H7 (cell line): ENCODE data around the gene CRYAB. TPM values are rescaled to one million over a fixed set of nuclear protein-coding genes. Genes with fewer than 3 reads are reported as not detected.
A peak's percentile ranks its signal among the peaks of the same experiment; 100 is the strongest.

Experiments used
- DNase-seq: peaks from one replicate; pipeline ENCODE4 v3.0.0; 2012
- H3K27me3 ChIP-seq: 2 replicates; pipeline ENCODE4 v1.6.0; 2011; ENCODE audit warnings: mild to moderate bottlenecking, low read length; ENCODE audit not compliant: control insufficient read depth, insufficient read depth
- H3K36me3 ChIP-seq: replicated peaks from 2 replicates; pipeline ENCODE4 v1.5.1; 2011; ENCODE audit warnings: low read length; ENCODE audit not compliant: control insufficient read depth, insufficient read depth
- H3K4me3 ChIP-seq: 2 replicates; pipeline ENCODE4 v1.5.1; 2011; ENCODE audit warnings: low read depth, mild to moderate bottlenecking, control low read depth, low read length, moderate library complexity; ENCODE audit not compliant: insufficient read depth
- total RNA-seq: library from RNA; depleted of rRNA; stranded (reverse); fragments of >200 nt; shearing (Covaris generic); gene quantifications from 2 replicates; pipeline ENCODE4 v1.2.3, GENCODE V29; 2014

CRYAB gene
- total RNA-seq, 1 experiment from 2014 or later: 1.5 TPM

DNA sequence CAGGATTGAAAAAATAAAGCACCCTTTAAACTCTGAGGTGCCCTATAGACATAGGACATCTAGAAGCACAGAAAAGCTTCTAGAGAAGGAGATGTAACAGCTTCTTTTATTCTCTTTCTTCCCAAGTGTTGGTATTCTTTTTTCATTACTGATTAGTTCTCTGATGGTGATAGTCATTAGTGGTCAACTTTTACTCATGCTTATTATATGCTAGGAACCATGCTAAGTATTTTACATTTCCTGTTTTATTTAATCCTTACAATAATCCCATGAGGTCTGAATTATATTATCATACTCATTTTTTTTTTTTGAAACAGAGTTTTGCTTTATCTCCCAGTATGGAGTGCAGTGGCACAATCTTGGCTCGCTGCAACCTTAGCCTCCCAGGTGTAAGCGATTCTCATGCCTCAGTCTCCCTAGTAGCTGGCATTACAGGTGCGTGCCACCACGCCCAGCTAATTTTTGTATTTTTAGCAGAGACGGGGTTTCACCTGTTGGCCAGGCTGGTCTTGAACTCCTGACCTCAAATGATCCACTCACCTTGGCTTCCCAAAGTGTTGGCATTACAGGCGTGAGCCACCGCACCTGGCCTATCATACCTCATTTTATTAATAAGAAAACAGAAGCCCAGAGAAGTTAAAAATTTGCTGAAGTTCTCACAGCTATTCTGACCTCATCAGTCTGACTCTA lies 10.1 kb upstream of the CRYAB start:
- H3K4me3 ChIP-seq: no peak overlapping the region
- no peaks in the 10 kb centered on the region for H3K36me3 ChIP-seq
- no peaks in the 10 kb centered on the region for H3K27me3 ChIP-seq
- DNase-seq: no peak

DNA sequence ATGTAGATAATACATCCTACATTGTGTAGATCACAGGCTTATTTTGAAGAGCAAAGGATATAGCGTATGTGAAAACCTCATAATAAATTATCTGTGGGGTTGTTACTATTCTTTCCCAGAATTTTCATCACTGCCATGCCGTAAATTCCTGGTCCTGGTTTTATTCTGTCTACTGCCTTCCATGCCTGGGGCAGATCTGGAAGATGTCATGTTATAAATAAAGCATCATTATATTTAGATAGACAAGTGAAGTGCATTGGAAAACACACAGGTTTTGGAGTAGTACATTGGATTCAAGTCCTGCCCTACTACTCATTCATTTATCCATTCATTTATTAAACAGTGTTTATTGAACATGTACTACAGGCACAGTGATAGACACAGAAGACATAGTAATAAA lies 9.3 kb upstream of the CRYAB start:
- Histone ChIP-seq H3K27me3 (no peaks in the 10 kb centered on the region), H3K4me3 (no peak overlapping the region), H3K36me3 (no peaks in the 10 kb centered on the region)
- no peak for DNase-seq

DNA sequence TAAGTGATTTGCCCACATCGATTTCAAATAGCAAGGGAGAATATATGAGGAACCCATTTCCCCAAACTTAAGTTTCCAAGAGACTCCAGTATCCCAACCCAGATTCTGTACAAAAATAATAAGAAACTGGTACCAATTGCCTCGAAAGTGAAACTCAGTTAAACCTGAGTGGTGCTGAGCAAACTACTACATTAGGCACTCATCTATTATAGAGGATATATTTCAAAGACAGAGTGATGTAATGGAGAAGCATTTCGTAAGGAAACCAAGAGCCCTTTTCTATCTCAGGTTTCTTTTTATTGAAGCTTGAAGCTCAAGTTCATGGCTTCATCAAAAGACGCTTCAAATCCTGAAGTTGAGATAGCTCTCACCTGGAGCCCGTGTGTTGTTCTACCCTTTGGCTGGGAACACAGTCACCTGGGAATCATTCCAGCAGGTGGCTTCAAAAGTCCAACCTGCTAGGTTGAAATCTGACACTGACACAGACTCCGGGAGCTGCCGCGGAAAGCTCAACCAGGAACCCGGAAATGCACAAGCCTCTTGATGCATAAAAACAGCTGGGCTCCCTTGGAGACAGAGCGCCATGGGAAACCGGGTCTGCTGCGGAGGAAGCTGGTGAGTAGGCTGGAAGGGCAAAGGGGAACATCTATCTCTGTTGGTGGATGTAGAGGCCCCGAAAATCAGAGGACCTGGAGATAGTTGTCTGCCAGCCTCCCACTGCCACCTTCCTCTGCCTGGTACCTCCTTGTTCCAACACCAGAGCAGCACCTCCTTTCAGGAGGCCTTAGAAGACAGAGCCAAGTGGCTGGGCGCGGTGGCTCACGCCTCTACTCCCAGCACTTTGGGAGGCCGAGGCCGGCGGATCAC lies 7.1 kb upstream of the CRYAB start, which contains the start of gene C11orf52:
C11orf52 (plus strand) TSS at position 524 of the 867 bp plus-strand sequence; CDS start at position 584, 60 bp downstream.
- no peaks in the 10 kb centered on the region; the same call in 1 of the 2 replicates for H3K27me3 ChIP-seq
- no peaks in the 10 kb centered on the region for H3K36me3 ChIP-seq
- peak; percentile 84 for DNase-seq
- peak within 1 kb of the TSS; percentile 11; the same call in 1 of the 2 replicates for H3K4me3 ChIP-seq

DNA sequence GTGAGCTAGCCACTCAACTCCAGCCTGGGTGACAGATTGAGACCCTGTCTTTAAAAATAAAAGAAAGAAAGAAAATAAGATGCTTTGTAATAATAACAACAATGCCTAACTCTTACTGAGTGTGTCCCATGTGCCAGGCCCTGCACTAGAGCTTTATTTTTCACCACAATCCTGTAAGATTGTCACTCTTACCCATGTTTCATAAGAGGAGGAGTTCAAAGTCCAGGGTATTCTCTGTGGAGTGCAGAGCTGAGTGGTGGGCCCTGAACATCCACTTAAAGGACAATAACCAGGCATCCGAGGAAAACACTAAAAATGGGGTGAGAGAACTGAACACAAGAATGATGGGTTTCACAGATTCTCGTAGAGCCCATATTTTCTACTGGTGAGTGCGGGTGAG lies 6.2 kb upstream of the CRYAB start:
- no peak overlapping the region for H3K4me3 ChIP-seq
- H3K27me3 ChIP-seq: no peaks in the 10 kb centered on the region; the same call in 1 of the 2 replicates
- no peak for DNase-seq
- no peaks in the 10 kb centered on the region for H3K36me3 ChIP-seq

DNA sequence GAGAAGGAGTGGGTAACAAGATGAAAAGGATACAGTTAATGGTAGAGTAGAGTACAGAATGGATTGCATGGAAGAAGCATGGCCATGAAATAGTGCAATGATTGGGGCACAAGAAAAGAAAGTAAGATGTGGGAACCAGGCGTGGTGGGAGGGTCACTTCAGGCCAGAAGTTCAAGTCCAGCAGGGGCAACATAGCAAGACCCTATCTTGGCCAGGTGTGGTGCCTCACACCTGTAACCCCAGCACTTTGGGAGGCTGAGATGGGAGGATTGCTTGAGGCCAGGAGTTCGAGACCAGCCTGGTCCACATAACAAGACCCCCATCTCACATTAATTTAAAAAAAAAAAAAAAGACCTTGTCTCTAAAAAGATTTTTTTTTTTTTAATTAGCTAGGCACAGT lies 5.7 kb upstream of the CRYAB start:
- no peak for DNase-seq
- Histone ChIP-seq H3K27me3 (no peaks in the 10 kb centered on the region; the same call in 1 of the 2 replicates), H3K4me3 (no peak overlapping the region), H3K36me3 (no peaks in the 10 kb centered on the region)

DNA sequence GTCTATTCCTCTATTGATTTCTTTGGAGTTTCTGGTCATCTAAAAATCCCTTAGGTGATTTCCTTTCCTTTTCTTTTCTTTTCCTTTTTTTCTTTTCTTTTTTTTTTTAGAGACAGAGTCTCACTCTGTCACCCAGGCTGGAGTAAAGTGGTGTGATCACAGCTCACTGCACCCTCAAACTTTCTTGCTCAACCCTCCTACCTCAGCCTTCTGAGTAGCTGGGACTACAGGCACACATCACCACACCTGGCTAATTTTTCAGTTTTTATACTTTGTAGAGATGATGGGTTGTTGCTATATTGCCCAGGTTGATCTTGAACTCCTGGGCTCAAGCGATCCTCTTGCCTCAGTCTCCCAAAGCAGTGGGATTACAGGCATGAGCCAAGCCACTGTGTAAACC lies 5.2 kb upstream of the CRYAB start:
- Histone ChIP-seq H3K4me3 (no peak overlapping the region), H3K27me3 (no peaks in the 10 kb centered on the region; the same call in 1 of the 2 replicates), H3K36me3 (no peaks in the 10 kb centered on the region)
- no peak for DNase-seq

DNA sequence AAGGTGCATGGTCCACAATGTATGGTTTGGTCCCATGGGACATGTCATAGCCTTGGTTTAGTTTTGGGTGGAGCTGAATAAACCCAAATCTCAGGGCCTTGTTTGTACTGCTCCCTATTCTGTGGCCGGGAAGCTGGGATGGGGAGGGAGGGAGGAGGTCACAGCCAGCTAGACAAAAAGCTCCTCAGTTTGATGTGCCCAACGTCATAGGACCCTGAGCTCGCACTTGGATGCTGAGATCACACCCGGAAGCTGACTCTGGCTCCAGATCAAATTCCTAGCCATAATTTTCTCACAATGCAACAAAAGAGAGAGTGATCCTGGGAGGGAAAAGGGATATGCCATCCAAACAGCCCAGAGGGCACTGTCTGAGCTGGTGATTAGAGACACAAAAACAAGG lies 2.4 kb upstream of the CRYAB start:
- Histone ChIP-seq H3K27me3 (no peaks in the 10 kb centered on the region; the same call in 1 of the 2 replicates), H3K4me3 (no peak overlapping the region), H3K36me3 (no peaks in the 10 kb centered on the region)
- DNase-seq: no peak

DNA sequence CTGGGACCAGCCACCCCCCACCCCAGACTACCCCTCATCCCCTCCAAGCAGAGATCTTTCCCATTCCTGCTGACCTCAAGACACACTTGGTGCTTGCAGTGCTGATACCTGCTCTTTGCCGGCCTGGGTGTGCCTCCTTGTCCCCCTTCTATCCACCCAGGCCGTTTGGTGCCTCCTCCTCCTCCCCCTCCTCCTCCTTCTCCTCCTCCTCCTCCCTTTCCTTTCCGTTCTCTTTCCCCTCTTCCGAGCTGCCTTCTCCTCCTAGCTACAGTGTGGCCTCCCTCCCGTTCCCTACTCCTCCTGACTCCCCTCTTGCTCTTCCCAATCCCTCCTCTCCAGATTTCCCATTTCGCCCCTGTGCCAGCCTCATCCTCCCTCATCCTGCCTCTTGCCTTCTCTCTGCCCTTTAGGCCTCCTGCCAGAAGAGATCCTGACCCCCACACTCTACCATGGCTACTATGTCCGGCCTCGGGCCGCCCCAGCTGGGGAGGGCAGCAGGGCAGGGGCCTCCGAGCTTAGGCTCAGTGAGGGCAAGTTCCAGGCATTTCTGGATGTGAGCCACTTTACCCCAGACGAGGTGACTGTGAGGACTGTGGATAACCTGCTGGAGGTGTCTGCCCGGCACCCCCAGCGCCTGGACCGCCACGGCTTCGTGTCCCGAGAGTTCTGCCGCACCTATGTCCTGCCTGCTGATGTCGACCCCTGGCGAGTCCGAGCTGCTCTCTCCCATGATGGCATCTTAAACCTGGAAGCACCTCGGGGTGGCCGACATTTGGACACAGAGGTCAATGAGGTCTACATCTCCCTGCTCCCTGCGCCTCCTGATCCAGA lies 1.7 kb upstream of the CRYAB start:
- Histone ChIP-seq H3K4me3 (no peak overlapping the region), H3K36me3 (no peaks in the 10 kb centered on the region), H3K27me3 (no peaks in the 10 kb centered on the region; the same call in 1 of the 2 replicates)
- DNase-seq: no peak

DNA sequence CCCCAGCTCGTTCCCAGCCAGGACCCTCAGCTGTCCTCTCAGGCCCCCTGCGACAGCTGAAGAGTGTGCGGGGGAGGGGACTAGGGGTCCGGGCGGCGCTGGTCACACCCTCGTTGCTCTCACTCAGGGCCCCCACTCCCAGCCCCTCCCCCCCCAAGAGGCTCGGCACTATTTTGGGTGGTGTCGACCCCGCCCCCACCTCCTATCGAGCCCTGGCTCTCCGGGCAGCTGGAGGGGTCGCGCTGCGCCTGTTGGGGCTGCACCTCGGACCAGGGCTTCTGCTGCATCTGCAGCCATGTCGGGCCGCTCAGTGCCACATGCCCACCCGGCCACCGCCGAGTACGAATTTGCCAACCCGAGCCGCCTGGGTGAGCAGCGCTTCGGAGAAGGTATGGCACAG lies 965 bp upstream of the CRYAB start, which contains the start of gene HSPB2:
HSPB2 (plus strand) TSS at position 200 of the 400 bp plus-strand sequence; CDS start at position 296, 96 bp downstream.
- H3K4me3 ChIP-seq: no peak within 1 kb of the TSS
- DNase-seq: peak; percentile 53
- no peaks in the 10 kb centered on the region; the same call in 1 of the 2 replicates for H3K27me3 ChIP-seq
- H3K36me3 ChIP-seq: no peaks in the 10 kb centered on the region

DNA sequence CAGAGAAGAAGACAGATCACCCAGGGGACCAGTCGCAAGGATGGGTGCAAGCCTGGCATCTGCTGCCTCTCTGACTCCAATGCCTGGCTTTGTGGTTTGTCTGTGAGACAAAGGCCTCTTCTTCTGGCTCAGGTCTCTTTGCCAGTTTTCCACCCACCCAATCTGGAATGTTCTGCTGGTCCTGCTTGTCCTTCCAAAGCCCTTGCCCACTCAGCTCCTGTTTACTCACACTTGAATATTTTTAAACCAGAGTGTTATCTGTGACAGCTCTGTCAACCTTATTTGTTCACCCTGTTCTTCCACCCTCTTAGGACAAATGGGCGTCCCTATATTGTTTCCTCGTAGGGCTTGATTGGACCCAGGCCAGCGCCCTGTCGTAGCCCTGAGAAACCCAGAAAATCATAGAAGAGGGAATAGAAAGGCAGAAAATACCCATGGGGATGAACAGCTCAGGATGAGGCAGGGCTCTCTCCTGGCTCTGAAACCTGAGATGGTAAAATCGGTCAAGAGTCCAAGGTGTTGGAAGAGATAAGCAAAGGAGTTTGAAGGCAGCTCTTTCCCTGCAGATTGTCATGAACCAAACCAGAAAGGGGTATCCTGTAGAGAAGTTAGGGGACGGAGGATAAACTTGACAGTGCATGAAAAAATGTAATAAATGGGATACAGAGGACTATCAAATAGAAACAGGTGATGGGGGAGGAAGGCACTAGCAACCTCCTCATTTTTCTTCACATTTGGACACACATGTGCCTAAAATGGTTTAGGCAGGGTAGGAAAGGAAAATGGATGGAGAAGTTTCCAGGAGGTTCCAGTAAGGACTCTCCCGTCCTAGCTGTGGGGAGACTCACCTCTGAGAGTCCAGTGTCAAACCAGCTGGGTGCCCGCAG lies 651 bp downstream of the CRYAB start:
- H3K27me3 ChIP-seq: no peaks in the 10 kb centered on the region; the same call in 1 of the 2 replicates
- no peak overlapping the region for H3K4me3 ChIP-seq
- H3K36me3 ChIP-seq: no peaks in the 10 kb centered on the region
- no peak for DNase-seq

DNA sequence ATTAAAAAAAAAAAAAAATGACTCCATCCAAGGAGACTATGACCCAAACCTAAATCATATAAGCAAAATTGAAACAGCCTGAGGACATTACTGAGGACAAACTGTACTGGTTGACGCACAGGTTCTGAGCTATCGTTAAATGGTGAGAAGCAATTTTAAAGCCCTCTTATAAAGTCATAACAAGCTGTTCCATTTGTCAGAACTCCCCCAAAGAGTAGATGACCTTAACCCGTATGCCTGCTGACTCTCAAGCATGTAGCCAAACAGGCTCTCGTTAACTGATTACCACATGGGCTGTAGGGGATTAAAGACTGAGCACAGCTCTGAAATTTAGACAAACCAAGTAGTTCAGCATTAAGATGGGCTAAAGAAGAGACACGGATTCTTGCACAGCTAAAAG lies 2.2 kb downstream of the CRYAB start:
- Histone ChIP-seq H3K4me3 (no peak overlapping the region), H3K27me3 (no peaks in the 10 kb centered on the region; the same call in 1 of the 2 replicates), H3K36me3 (no peaks in the 10 kb centered on the region)
- DNase-seq: no peak

DNA sequence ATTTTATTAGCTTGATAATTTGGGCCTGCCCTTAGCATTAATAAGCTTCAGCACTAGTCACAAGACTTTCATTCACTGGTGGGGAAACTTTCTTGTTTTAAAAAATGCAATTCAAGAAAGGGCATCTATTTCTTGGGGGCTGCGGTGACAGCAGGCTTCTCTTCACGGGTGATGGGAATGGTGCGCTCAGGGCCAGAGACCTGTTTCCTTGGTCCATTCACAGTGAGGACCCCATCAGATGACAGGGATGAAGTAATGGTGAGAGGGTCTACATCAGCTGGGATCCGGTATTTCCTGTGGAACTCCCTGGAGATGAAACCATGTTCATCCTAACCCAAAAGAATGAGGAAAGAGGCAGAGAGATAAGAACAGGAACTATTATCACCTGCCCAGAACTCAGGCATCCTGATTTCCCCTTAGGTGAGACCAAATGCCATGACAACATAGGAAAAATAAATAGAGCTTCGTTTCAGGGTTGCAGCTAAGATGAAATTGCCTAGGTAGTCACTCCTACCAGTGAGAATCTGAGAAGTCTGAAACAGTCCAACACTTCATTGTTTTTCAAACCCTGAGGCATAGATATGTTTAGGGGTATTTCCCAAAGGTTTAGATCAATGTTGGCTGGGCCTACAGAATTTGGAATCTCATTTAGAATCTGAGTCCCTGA lies 2.8 kb downstream of the CRYAB start:
- no peaks in the 10 kb centered on the region for H3K36me3 ChIP-seq
- no peak overlapping the region for H3K4me3 ChIP-seq
- DNase-seq: no peak
- no peaks in the 10 kb centered on the region; the same call in 1 of the 2 replicates for H3K27me3 ChIP-seq

DNA sequence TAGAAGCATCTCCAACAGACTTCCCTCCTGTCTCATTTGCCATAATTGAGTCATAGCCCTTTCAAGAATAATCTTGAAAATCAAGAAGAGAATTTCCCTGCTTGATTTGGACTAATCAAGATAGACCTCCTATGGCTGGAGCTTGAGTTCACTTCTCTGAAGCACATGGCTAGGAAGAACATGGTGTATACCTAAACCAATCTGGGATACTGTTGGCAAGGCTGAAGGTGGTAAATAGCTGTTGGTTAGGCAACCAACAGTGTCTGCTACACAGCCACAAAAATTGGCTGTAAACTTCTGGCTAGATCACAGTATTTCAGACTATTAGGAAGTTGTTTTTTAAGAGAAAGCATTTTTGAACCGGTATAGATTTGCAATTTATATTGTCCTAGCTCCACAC lies 4.9 kb downstream of the CRYAB start:
- Histone ChIP-seq H3K4me3 (no peak overlapping the region), H3K36me3 (no peaks in the 10 kb centered on the region), H3K27me3 (no peaks in the 10 kb centered on the region; the same call in 1 of the 2 replicates)
- no peak for DNase-seq
